Loucy (cell line): ENCODE measurements around the gene DLK2.

ENCODE experiments used
- EZH2phosphoT487 ChIP-seq: fragments of 200-600 bp; IDR thresholded peaks from 2 replicates; pipeline ENCODE4 v1.6.1; 2018; ENCODE audit warnings: antibody characterized with exemption, mild to moderate bottlenecking, moderate library complexity, borderline replicate concordance
- TF ChIP-seq, protein P1 (sequence below): fragments of 200-600 bp; sonication (generic); conservative IDR thresholded peaks from 2 replicates; pipeline ENCODE4 v1.5.1; 2014; ENCODE audit warnings: mild to moderate bottlenecking, antibody characterized with exemption, low read length

DNA sequence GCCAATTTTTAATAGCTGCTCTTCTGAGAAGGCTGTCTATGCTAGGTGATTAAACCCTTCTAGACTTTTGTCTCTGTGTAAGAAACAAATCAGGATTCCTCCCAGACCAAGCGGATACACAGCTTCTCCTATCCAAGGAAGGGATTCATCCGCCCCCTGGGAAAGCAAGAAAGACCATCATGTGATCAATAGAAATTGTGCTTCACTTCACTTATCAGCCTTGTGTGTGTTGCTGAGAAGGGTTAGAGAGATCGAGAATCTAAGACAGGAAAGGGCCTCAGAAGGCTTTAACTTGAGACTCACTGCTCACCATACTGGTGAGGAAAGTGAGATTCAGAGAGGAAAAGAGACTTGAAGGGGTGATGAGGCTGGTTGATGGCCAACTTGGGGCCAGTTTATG, 26.5 kb downstream of the DLK2 start:
- TF ChIP-seq, protein P1, sequence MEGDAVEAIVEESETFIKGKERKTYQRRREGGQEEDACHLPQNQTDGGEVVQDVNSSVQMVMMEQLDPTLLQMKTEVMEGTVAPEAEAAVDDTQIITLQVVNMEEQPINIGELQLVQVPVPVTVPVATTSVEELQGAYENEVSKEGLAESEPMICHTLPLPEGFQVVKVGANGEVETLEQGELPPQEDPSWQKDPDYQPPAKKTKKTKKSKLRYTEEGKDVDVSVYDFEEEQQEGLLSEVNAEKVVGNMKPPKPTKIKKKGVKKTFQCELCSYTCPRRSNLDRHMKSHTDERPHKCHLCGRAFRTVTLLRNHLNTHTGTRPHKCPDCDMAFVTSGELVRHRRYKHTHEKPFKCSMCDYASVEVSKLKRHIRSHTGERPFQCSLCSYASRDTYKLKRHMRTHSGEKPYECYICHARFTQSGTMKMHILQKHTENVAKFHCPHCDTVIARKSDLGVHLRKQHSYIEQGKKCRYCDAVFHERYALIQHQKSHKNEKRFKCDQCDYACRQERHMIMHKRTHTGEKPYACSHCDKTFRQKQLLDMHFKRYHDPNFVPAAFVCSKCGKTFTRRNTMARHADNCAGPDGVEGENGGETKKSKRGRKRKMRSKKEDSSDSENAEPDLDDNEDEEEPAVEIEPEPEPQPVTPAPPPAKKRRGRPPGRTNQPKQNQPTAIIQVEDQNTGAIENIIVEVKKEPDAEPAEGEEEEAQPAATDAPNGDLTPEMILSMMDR: no peak
- no peak for TF ChIP-seq EZH2phosphoT487
